CD8-positive, alpha-beta memory T cell (primary cell): Measurements from ENCODE around the gene NMUR1. TPM values are rescaled to one million over a fixed set of nuclear protein-coding genes. Genes with fewer than 3 reads are reported as not detected.
A peak's percentile ranks its signal among the peaks of the same experiment; 100 is the strongest.

ENCODE experiments used
- CTCF ChIA-PET: fragments of 350-600 bp; sonication (Branson Sonifier 250); formaldehyde crosslinking; loops from one replicate; lab custom pipeline; 2021; ENCODE audit warnings: antibody characterized with exemption; lab: Charles Lee
- POLR2A ChIA-PET: fragments of 350-600 bp; sonication (Branson Sonifier 250); formaldehyde crosslinking; loops from one replicate; lab custom pipeline; 2021; ENCODE audit warnings: antibody characterized with exemption; lab: Charles Lee
- DNase-seq, 5 donors: peaks; one replicate each; pipeline versions ENCODE4 v3.0.0 to v3.0.0-alpha.2; 2020 to 2022; ENCODE audit warnings: mixed read lengths in 1 of 5
- H3K27ac ChIP-seq: one replicate; pipeline ENCODE4 v1.7.0; 2013; ENCODE audit warnings: low read depth, mild to moderate bottlenecking, low read length, moderate library complexity
- H3K27me3 ChIP-seq: 2 replicates; pipeline ENCODE4 v1.7.0; 2013; ENCODE audit warnings: low read length, mild to moderate bottlenecking; ENCODE audit not compliant: insufficient read depth, poor library complexity, severe bottlenecking
- H3K36me3 ChIP-seq: 2 replicates; pipeline ENCODE4 v1.7.0; 2013; ENCODE audit warnings: mild to moderate bottlenecking, low read length, moderate library complexity; ENCODE audit not compliant: insufficient read depth
- H3K4me1 ChIP-seq: 2 replicates; pipeline ENCODE4 v1.7.0; 2013; ENCODE audit warnings: mild to moderate bottlenecking, low read length, moderate library complexity; ENCODE audit not compliant: insufficient read depth
- H3K4me3 ChIP-seq: 2 replicates; pipeline ENCODE4 v1.7.0; 2013; ENCODE audit warnings: mild to moderate bottlenecking, low read length
- H3K9me3 ChIP-seq: 2 replicates; pipeline ENCODE4 v1.7.0; 2013; ENCODE audit warnings: mild to moderate bottlenecking, low read length
- H3K27ac Mint-ChIP-seq, 8 donors: one replicate each; pipeline ENCODE4 v1.8.0; 2020 to 2021; ENCODE audit warnings: mixed read lengths in 8 of 8, mild to moderate bottlenecking in 6 of 8, inconsistent platforms in 3 of 8, moderate library complexity in 3 of 8
- H3K27me3 Mint-ChIP-seq, 2 donors: one replicate each; pipeline ENCODE4 v1.8.0; 2020 to 2021; ENCODE audit warnings: mixed read lengths in 2 of 2, mild to moderate bottlenecking in 1 of 2, moderate library complexity in 1 of 2
- H3K36me3 Mint-ChIP-seq, 3 donors: one replicate each; pipeline ENCODE4 v1.8.0; 2020 to 2021; ENCODE audit warnings: mixed read lengths in 3 of 3, inconsistent platforms in 1 of 3, mild to moderate bottlenecking in 1 of 3
- H3K4me1 Mint-ChIP-seq, 3 donors: one replicate each; pipeline ENCODE4 v1.8.0; 2020 to 2021; ENCODE audit warnings: mixed read lengths in 3 of 3, inconsistent platforms in 1 of 3, mild to moderate bottlenecking in 1 of 3
- H3K4me3 Mint-ChIP-seq, 7 donors: one replicate each; pipeline ENCODE4 v1.8.0; 2020 to 2021; ENCODE audit warnings: mixed read lengths in 7 of 7, mild to moderate bottlenecking in 6 of 7, moderate library complexity in 4 of 7, inconsistent platforms in 2 of 7
- H3K9me3 Mint-ChIP-seq, 5 donors: one replicate each; pipeline ENCODE4 v1.8.0; 2020 to 2022; ENCODE audit warnings: mixed read lengths in 5 of 5, mild to moderate bottlenecking in 3 of 5, moderate library complexity in 2 of 5, inconsistent platforms in 1 of 5
- polyA plus RNA-seq: library from polyadenylated mRNA; unstranded; fragments of 300-500 nt; fragmentation: Illumina TruSeq; gene quantifications from one replicate; pipeline ENCODE4 v1.2.3, GENCODE V29; 2021
- total RNA-seq, 2 experiments: library from RNA; stranded (reverse); gene quantifications; one replicate each; pipeline ENCODE4 v1.2.3, GENCODE V29; 2021

NMUR1 gene
- total and polyA plus RNA-seq, 3 experiments from 2014 or later: 0.15 to 2.7 (median 0.18) TPM

- Mint-ChIP-seq H3K36me3 (peaks cover 0 to 4% (median 0%) of the 10 kb centered on the region in 3 donors), H3K9me3 (no peaks in the 10 kb centered on the region), H3K4me3 (peak overlapping the region in 2 of 7 donors; percentile 14 to 36), H3K4me1 (peaks cover 19 to 35% (median 27%) of the 10 kb centered on the region in 3 donors), H3K27me3 (peaks cover 0 to 3% of the 10 kb centered on the region in 2 donors), H3K27ac (peak overlapping the region in 5 of 8 donors; percentile 10 to 97 (median 60))
- Histone ChIP-seq H3K27ac (no peak overlapping the region), H3K4me1 (peaks cover 19% of the 10 kb centered on the region), H3K27me3 (no peaks in the 10 kb centered on the region), H3K4me3 (no peak overlapping the region), H3K36me3 (no peaks in the 10 kb centered on the region), H3K9me3 (no peaks in the 10 kb centered on the region)
- POLR2A ChIA-PET: interaction anchor here (0.6 to 1.9 kb wide), 3 partner anchors 35 to 1903 kb away, joined by 3 to 28 read pairs (median 4); partner anchors contain the start of gene NCL
- CTCF ChIA-PET: interaction anchor here (1.0 to 5.0 kb wide), 3 partner anchors 8 to 43 kb away, joined by 3 to 32 read pairs (median 4); no protein-coding TSS in a partner anchor
- DNase-seq: no peak
Measured at GRCh38 chr2:231515603-231516002, 14.6 kb downstream of the NMUR1 start.

GRCh38 chr2:231514951-231515297 is 15.3 kb downstream of the NMUR1 start:
- Mint-ChIP-seq H3K4me3 (peak overlapping the region; percentile 77 to 95 (median 89)), H3K9me3 (no peaks in the 10 kb centered on the region), H3K4me1 (peaks cover 16 to 30% (median 24%) of the 10 kb centered on the region in 3 donors), H3K36me3 (peaks cover 0 to 4% (median 0%) of the 10 kb centered on the region in 3 donors), H3K27ac (peak overlapping the region; percentile 84 to 98 (median 96)), H3K27me3 (peaks cover 0 to 3% of the 10 kb centered on the region in 2 donors)
- CTCF ChIA-PET: interaction anchor here (1.0 to 5.0 kb wide), 6 partner anchors 9 to 51 kb away, joined by 3 to 32 read pairs (median 4); partner anchors contain the start of gene NCL
- no peaks in the 10 kb centered on the region for H3K36me3 ChIP-seq
- H3K4me1 ChIP-seq: peaks cover 19% of the 10 kb centered on the region
- H3K27me3 ChIP-seq: no peaks in the 10 kb centered on the region
- H3K27ac ChIP-seq: peak overlapping the region; percentile 81
- DNase-seq: no peak
- no peaks in the 10 kb centered on the region for H3K9me3 ChIP-seq
- POLR2A ChIA-PET: interaction anchor here (0.6 to 1.9 kb wide), 4 partner anchors 32 to 1904 kb away, joined by 3 to 28 read pairs (median 5); partner anchors contain the start of gene NCL
- H3K4me3 ChIP-seq: peak overlapping the region; percentile 80

- Histone ChIP-seq H3K9me3 (no peaks in the 10 kb centered on the region), H3K36me3 (no peaks in the 10 kb centered on the region), H3K27me3 (no peaks in the 10 kb centered on the region), H3K4me3 (peak overlapping the region; percentile 80), H3K27ac (peak overlapping the region; percentile 81), H3K4me1 (peaks cover 19% of the 10 kb centered on the region)
- peaks cover 0 to 4% (median 0%) of the 10 kb centered on the region in 3 donors for H3K36me3 Mint-ChIP-seq
- no peaks in the 10 kb centered on the region for H3K9me3 Mint-ChIP-seq
- H3K27ac Mint-ChIP-seq: peak overlapping the region; percentile 84 to 98 (median 96)
- peak; percentile 96 to 99 (median 98) for DNase-seq
- H3K27me3 Mint-ChIP-seq: peaks cover 0 to 3% of the 10 kb centered on the region in 2 donors
- CTCF ChIA-PET: interaction anchor here (0.6 to 5.0 kb wide), 9 partner anchors 8 to 50 kb away, joined by 3 to 32 read pairs (median 3); partner anchors contain the start of gene NCL
- POLR2A ChIA-PET: interaction anchor here (0.6 to 1.9 kb wide), 6 partner anchors 31 to 503 kb away, joined by 3 to 28 read pairs (median 4); partner anchors contain the start of gene NCL
- peak overlapping the region; percentile 77 to 95 (median 89) for H3K4me3 Mint-ChIP-seq
- peaks cover 16 to 25% (median 24%) of the 10 kb centered on the region in 3 donors for H3K4me1 Mint-ChIP-seq
Measured at GRCh38 chr2:231514225-231514950, 15.9 kb downstream of the NMUR1 start.

- no peaks in the 10 kb centered on the region for H3K36me3 ChIP-seq
- H3K9me3 ChIP-seq: no peaks in the 10 kb centered on the region
- DNase-seq: no peak
- no peaks in the 10 kb centered on the region for H3K27me3 ChIP-seq
- no peaks in the 10 kb centered on the region for H3K9me3 Mint-ChIP-seq
- CTCF ChIA-PET: interaction anchor here (0.6 to 5.0 kb wide), 5 partner anchors 8 to 49 kb away, joined by 3 to 32 read pairs (median 4); partner anchors contain the start of gene NCL
- peak overlapping the region; percentile 84 to 98 (median 96) for H3K27ac Mint-ChIP-seq
- peak overlapping the region; percentile 78 for H3K27ac ChIP-seq
- H3K4me1 Mint-ChIP-seq: peaks cover 16 to 22% (median 21%) of the 10 kb centered on the region in 3 donors
- peak overlapping the region; percentile 77 to 95 (median 89) for H3K4me3 Mint-ChIP-seq
- peaks cover 0 to 3% of the 10 kb centered on the region in 2 donors for H3K27me3 Mint-ChIP-seq
- peaks cover 19% of the 10 kb centered on the region for H3K4me1 ChIP-seq
- peaks cover 0 to 7% (median 0%) of the 10 kb centered on the region in 3 donors for H3K36me3 Mint-ChIP-seq
- POLR2A ChIA-PET: interaction anchor here (0.6 to 1.9 kb wide), 4 partner anchors 31 to 64 kb away, joined by 3 to 28 read pairs (median 5); partner anchors contain the start of gene NCL
- peak overlapping the region; percentile 68 for H3K4me3 ChIP-seq
Measured at GRCh38 chr2:231513746-231514224, 16.5 kb downstream of the NMUR1 start.

- Mint-ChIP-seq H3K36me3 (peaks cover 1 to 8% (median 3%) of the 10 kb centered on the region in 3 donors), H3K9me3 (no peaks in the 10 kb centered on the region), H3K4me1 (peaks cover 12 to 17% (median 16%) of the 10 kb centered on the region in 3 donors), H3K27ac (peak overlapping the region in 7 of 8 donors; percentile 48 to 84 (median 81)), H3K4me3 (peak overlapping the region in 1 of 7 donors; percentile 44), H3K27me3 (peaks cover 0 to 3% of the 10 kb centered on the region in 2 donors)
- ChIA-PET CTCF (interaction anchor here (1.3 to 5.0 kb wide), 3 partner anchors 19 to 90 kb away, joined by 3 to 32 read pairs (median 5); no protein-coding TSS in a partner anchor), POLR2A (interaction anchor here (0.8 to 1.1 kb wide), 2 partner anchors 48 to 196 kb away, joined by 3 read pairs; partner anchors contain the start of genes NCL and PTMA)
- no peak for DNase-seq
- Histone ChIP-seq H3K4me3 (no peak overlapping the region), H3K4me1 (peaks cover 13% of the 10 kb centered on the region), H3K36me3 (no peaks in the 10 kb centered on the region), H3K27me3 (no peaks in the 10 kb centered on the region), H3K27ac (no peak overlapping the region), H3K9me3 (no peaks in the 10 kb centered on the region)
Measured at GRCh38 chr2:231512222-231512621, 18.0 kb downstream of the NMUR1 start.

- ChIA-PET POLR2A (no interaction called here), CTCF (interaction anchor here (1.2 kb wide), 1 partner anchor 36 kb away, joined by 3 read pairs; no protein-coding TSS in a partner anchor)
- H3K4me3 ChIP-seq: no peak overlapping the region
- no peak for DNase-seq
- no peaks in the 10 kb centered on the region for H3K27me3 ChIP-seq
- Mint-ChIP-seq H3K27me3 (no peaks in the 10 kb centered on the region), H3K9me3 (no peaks in the 10 kb centered on the region), H3K4me1 (no peaks in the 10 kb centered on the region), H3K27ac (no peak overlapping the region), H3K4me3 (no peak overlapping the region), H3K36me3 (peaks cover 4 to 23% (median 8%) of the 10 kb centered on the region in 3 donors)
- no peaks in the 10 kb centered on the region for H3K36me3 ChIP-seq
- H3K4me1 ChIP-seq: no peaks in the 10 kb centered on the region
- H3K9me3 ChIP-seq: no peaks in the 10 kb centered on the region
- no peak overlapping the region for H3K27ac ChIP-seq
Measured at GRCh38 chr2:231503766-231504165, 26.5 kb downstream of the NMUR1 start.

- Histone ChIP-seq H3K36me3 (no peaks in the 10 kb centered on the region), H3K4me3 (no peak overlapping the region), H3K27me3 (no peaks in the 10 kb centered on the region), H3K27ac (no peak overlapping the region), H3K4me1 (no peaks in the 10 kb centered on the region), H3K9me3 (no peaks in the 10 kb centered on the region)
- H3K4me3 Mint-ChIP-seq: no peak overlapping the region
- no peaks in the 10 kb centered on the region for H3K4me1 Mint-ChIP-seq
- ChIA-PET CTCF (no interaction called here), POLR2A (no interaction called here)
- DNase-seq: no peak
- peaks cover 4 to 23% (median 8%) of the 10 kb centered on the region in 3 donors for H3K36me3 Mint-ChIP-seq
- H3K27me3 Mint-ChIP-seq: no peaks in the 10 kb centered on the region
- H3K27ac Mint-ChIP-seq: no peak overlapping the region
- H3K9me3 Mint-ChIP-seq: no peaks in the 10 kb centered on the region
Measured at GRCh38 chr2:231502596-231502995, 27.6 kb downstream of the NMUR1 start.
